ENCODE data around the gene SIGMAR1.

- TF ChIP-seq CTCF (IDR thresholded peaks at IDR 0.05; ENCODE audit: poor library complexity) (no peak), EZH2 (IDR thresholded peaks at IDR 0.05; ENCODE audit: borderline replicate concordance) (no peak), EZH2phosphoT487 (IDR thresholded peaks at IDR 0.05; ENCODE audit: low read depth, severe bottlenecking, unreplicated experiment) (no peak)
Observed at GRCh38 chr9:34642679-34643078, 5.1 kb upstream of the SIGMAR1 start.
